Measurements from ENCODE around the gene SERPINB1. TPM values are rescaled to one million over a fixed set of nuclear protein-coding genes. Genes with fewer than 3 reads are reported as not detected.

SERPINB1 gene
- total RNA-seq, 4 donors from 2014 or later: 21.3 to 29.0 (median 23.1) TPM

DNA sequence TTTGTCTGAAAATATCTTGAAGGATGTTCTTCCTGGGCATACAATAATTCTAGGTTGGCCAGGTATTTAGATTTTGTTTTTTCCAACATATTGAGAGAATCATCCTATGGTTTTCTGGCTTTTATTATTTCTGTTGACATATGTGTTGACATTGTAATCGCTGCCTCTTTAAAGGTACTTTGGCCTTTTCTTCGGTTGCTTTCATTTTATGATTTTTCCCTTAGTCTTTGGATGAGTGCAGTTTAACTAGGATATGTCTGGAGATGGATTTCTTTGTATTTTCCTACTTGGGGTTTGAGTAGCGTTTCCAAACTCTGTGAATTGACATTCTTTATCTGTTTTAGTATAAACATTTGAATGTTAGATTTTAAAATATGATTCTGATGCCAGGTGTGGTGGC lies 11.5 kb downstream of the SERPINB1 start:
- peaks cover 0 to 40% (median 0%) of the 10 kb centered on the region in 3 donors for H3K36me3 ChIP-seq
- no peak for DNase-seq (ENCODE audit: low spot score in 2 of 2)
- no peaks in the 10 kb centered on the region for H3K4me1 ChIP-seq
- H3K4me3 ChIP-seq: no peak overlapping the region
- TF ChIP-seq, protein P1, sequence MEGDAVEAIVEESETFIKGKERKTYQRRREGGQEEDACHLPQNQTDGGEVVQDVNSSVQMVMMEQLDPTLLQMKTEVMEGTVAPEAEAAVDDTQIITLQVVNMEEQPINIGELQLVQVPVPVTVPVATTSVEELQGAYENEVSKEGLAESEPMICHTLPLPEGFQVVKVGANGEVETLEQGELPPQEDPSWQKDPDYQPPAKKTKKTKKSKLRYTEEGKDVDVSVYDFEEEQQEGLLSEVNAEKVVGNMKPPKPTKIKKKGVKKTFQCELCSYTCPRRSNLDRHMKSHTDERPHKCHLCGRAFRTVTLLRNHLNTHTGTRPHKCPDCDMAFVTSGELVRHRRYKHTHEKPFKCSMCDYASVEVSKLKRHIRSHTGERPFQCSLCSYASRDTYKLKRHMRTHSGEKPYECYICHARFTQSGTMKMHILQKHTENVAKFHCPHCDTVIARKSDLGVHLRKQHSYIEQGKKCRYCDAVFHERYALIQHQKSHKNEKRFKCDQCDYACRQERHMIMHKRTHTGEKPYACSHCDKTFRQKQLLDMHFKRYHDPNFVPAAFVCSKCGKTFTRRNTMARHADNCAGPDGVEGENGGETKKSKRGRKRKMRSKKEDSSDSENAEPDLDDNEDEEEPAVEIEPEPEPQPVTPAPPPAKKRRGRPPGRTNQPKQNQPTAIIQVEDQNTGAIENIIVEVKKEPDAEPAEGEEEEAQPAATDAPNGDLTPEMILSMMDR (IDR thresholded peaks at IDR 0.05): no peak
- TF ChIP-seq EP300 (IDR thresholded peaks at IDR 0.05) (no peak), POLR2A (IDR thresholded peaks at IDR 0.05) (no peak)
- no peaks in the 10 kb centered on the region for H3K27me3 ChIP-seq
- no peaks in the 10 kb centered on the region for H3K9me3 ChIP-seq
- WGBS, 2 donors: 87 to 91% methylated on average over 3 of the region's 3 CpGs
- no peak overlapping the region for H3K27ac ChIP-seq

DNA sequence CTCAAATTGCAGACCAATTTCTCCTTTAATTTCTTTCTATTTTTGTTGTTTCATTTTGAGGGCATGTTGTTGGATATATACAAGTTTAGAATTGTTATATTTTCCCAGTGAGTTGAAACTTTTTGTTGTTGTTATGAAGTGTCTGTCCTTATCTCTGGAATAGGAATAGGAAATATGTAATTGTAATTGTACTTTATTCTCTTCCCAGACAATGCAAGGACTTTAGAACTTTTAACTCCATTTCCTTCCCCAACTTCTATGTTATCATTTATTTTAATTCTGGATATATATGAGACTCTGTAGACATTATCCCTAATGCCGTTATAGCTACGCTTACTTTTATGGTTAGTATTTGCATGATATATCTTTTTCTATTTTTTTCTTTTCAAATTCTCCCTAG lies 12.4 kb downstream of the SERPINB1 start:
- Histone ChIP-seq H3K4me3 (no peak overlapping the region), H3K27me3 (no peaks in the 10 kb centered on the region), H3K27ac (no peak overlapping the region), H3K9me3 (no peaks in the 10 kb centered on the region), H3K36me3 (peaks cover 0 to 35% (median 0%) of the 10 kb centered on the region in 3 donors), H3K4me1 (no peaks in the 10 kb centered on the region)
- no peak for TF ChIP-seq EP300 (IDR thresholded peaks at IDR 0.05)
- TF ChIP-seq POLR2A (IDR thresholded peaks at IDR 0.05): no peak
- TF ChIP-seq, protein P1 (IDR thresholded peaks at IDR 0.05): no peak
- WGBS, 2 donors: 97 to 99% methylated on average over 2 of the region's 2 CpGs
- no peak for DNase-seq (ENCODE audit: low spot score in 2 of 2)

DNA sequence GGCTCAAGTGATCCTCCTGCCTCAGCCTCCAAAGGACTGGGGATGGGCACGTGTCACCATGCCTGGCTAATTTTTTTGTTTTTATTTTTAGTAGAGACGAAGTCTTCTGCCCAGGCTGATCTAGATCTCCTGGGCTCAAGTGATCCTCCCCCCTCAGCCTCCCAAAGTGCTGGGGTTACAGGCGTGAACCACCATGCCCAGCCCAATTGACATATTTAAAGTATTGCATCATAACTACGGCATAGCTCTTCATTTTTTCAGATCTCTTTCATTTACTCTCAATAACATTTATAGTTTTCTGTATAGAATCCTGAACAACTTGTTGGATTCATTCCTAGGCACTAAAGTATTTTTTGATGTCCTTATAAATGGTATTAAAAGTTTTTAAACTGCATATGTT lies 13.0 kb downstream of the SERPINB1 start:
- Histone ChIP-seq H3K27ac (no peak overlapping the region), H3K4me1 (no peaks in the 10 kb centered on the region), H3K9me3 (no peaks in the 10 kb centered on the region), H3K36me3 (peaks cover 0 to 29% (median 0%) of the 10 kb centered on the region in 3 donors), H3K27me3 (no peaks in the 10 kb centered on the region), H3K4me3 (no peak overlapping the region)
- no peak for DNase-seq (ENCODE audit: low spot score in 2 of 2)
- 73 to 82% methylated on average over 4 of the region's 4 CpGs for WGBS, 2 donors
- TF ChIP-seq, protein P1 (IDR thresholded peaks at IDR 0.05): no peak
- TF ChIP-seq EP300 (IDR thresholded peaks at IDR 0.05): no peak
- no peak for TF ChIP-seq POLR2A (IDR thresholded peaks at IDR 0.05)

GRCh38 chr6:2827142-2827541 lies 14.5 kb downstream of the SERPINB1 start:
- Histone ChIP-seq H3K4me1 (no peaks in the 10 kb centered on the region), H3K36me3 (peaks cover 0 to 15% (median 0%) of the 10 kb centered on the region in 3 donors), H3K27me3 (no peaks in the 10 kb centered on the region), H3K27ac (no peak overlapping the region), H3K4me3 (no peak overlapping the region), H3K9me3 (no peaks in the 10 kb centered on the region)
- no peak for TF ChIP-seq POLR2A (IDR thresholded peaks at IDR 0.05)
- TF ChIP-seq, protein P1 (IDR thresholded peaks at IDR 0.05): no peak
- no peak for TF ChIP-seq EP300 (IDR thresholded peaks at IDR 0.05)
- 57 to 72% methylated on average over 6 of the region's 6 CpGs for WGBS, 2 donors
- DNase-seq (ENCODE audit: low spot score in 2 of 2): no peak

DNA sequence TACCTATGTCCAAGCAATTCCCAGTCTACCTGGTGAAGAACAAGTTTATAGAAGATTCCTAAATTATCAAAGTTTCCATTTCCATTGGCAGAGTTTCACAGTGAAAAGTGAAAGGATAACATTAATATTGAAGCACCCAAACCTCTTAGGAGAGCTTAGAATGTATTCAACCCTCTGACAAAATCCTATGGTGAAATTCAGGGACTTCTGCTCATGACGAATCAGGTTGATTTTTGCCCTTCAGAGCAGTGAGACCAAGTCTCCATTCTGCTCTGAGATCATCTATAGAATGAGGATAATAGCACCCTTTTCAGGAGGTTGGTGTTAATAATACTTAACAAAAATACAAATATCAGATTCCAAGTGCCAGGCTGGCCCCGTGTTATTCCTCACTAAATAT lies 15.5 kb downstream of the SERPINB1 start:
- DNase-seq (ENCODE audit: low spot score in 2 of 2): no peak
- Histone ChIP-seq H3K9me3 (no peaks in the 10 kb centered on the region), H3K4me1 (no peaks in the 10 kb centered on the region), H3K36me3 (peaks cover 0 to 5% (median 0%) of the 10 kb centered on the region in 3 donors), H3K4me3 (no peak overlapping the region), H3K27me3 (no peaks in the 10 kb centered on the region), H3K27ac (no peak overlapping the region)
- TF ChIP-seq EP300 (IDR thresholded peaks at IDR 0.05): no peak
- TF ChIP-seq, protein P1 (IDR thresholded peaks at IDR 0.05): no peak
- TF ChIP-seq POLR2A (IDR thresholded peaks at IDR 0.05): no peak
- 69 to 80% methylated on average over 2 of the region's 2 CpGs for WGBS, 2 donors

All from tibial nerve (tissue), 4 donors.